LNCaP clone FGC (cell line): ENCODE results near the gene GSTT2.
"Not testable (repeated sequence)": the region's sequence is repeated elsewhere in the genome, so short reads cannot be mapped to it uniquely, and the experiment has no call there.

ENCODE experiments used
- DNase-seq: peaks from one replicate; pipeline ENCODE4 v3.0.0-alpha.2; 2011; ENCODE audit warnings: low read depth
- H3K4me3 ChIP-seq: 2 replicates; pipeline ENCODE4 v1.5.1; 2011; ENCODE audit warnings: mild to moderate bottlenecking, low read depth, low read length, control low read depth
- TF ChIP-seq, protein P1 (sequence below): IDR thresholded peaks from 2 replicates; pipeline ENCODE4 v1.5.1; 2012; ENCODE audit warnings: mild to moderate bottlenecking; ENCODE audit not compliant: control insufficient read depth, insufficient read depth; ENCODE audit errors: extremely low read depth

Gene GSTT2

DNA sequence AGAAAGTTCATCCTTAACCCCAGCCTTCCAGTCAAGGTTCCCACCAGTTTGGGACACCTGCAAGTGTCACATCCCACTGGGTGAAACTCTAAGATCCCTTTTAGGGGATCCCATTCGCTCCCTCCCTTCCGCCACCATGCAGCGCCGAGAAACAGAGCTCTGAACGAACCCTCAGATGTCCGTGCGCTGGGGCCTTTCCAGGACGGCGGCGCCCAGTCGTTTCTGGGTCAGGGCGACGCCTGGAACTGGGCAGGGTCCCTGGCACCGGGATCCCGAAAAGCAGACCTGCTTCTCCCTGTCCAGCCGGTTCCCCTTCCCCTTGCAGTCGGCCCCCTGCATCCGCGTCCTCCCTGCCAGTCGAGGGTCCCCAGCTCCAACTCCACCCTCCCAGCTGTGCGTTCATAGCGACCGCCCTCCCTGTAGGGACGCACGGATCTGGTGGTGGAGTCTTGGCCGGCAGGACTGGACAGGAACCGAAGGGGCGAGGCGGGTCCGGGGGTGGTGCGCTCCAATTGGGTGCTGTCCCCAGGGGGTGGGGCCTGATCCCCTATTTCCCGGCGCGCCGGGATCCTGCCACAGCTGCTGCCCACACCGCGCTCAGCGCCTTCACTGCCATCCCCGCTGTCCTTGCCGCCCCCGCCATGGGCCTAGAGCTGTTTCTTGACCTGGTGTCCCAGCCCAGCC lies at the start of gene GSTT2:
Gene GSTT2 (plus strand): TSS at position 578 of the 684 bp plus-strand sequence.
- DNase-seq, H3K4me3 ChIP-seq: not testable (repeated sequence)

DNA sequence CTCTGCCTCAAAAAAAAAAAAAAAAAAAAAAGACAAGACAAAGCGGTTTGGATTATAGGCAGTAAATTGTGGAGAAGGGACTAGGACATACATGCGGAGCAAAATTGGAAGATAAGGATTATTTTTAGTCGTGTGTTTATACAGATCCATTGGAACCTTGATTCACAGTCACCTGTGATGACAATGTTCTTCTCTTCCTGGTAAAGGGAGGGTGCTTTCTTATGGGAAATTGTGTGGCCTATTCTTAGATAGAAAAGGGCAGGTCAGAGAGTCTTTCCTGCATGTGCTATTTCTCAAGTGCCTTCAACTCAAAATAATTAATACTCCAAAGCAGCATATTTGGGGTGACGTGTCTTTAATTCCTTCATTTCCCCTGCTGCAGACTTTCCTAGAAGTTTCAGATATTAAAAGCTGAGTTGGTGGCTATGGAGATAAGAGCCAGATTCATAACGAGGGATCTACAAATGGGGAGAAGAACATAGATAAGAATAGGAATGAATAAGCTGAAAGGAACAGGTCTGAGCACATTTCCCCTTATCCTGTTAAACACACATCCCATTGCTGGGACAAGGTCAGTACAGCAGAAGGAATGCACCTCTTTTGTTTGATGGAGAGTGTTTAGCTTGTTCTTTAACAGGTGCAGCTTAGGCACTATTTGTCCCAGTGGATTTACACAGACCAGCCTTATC lies 41.5 kb upstream of the GSTT2 start:
- H3K4me3 ChIP-seq, result no peak overlapping the region
- DNase-seq, result peak; percentile 93
- TF ChIP-seq, protein P1, sequence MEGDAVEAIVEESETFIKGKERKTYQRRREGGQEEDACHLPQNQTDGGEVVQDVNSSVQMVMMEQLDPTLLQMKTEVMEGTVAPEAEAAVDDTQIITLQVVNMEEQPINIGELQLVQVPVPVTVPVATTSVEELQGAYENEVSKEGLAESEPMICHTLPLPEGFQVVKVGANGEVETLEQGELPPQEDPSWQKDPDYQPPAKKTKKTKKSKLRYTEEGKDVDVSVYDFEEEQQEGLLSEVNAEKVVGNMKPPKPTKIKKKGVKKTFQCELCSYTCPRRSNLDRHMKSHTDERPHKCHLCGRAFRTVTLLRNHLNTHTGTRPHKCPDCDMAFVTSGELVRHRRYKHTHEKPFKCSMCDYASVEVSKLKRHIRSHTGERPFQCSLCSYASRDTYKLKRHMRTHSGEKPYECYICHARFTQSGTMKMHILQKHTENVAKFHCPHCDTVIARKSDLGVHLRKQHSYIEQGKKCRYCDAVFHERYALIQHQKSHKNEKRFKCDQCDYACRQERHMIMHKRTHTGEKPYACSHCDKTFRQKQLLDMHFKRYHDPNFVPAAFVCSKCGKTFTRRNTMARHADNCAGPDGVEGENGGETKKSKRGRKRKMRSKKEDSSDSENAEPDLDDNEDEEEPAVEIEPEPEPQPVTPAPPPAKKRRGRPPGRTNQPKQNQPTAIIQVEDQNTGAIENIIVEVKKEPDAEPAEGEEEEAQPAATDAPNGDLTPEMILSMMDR, result no peak

DNA sequence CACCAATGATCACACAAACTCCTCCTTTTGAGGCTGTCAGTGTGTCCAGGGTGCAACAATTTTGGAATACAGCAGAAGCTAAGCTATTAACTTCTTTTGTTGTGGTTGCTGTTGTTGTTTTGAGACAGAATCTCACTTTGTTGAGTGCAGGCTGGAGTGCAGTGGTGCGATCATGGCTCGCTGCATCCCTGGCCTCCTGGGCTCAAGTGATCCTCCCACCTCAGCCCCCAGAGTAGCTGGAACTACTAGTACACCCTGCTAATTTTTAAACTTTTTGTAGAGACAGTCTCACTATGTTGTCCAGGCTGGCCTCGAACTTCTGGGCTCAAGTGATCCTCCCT lies 40.9 kb upstream of the GSTT2 start:
- TF ChIP-seq, protein P1, result no peak
- DNase-seq, result no peak

DNA sequence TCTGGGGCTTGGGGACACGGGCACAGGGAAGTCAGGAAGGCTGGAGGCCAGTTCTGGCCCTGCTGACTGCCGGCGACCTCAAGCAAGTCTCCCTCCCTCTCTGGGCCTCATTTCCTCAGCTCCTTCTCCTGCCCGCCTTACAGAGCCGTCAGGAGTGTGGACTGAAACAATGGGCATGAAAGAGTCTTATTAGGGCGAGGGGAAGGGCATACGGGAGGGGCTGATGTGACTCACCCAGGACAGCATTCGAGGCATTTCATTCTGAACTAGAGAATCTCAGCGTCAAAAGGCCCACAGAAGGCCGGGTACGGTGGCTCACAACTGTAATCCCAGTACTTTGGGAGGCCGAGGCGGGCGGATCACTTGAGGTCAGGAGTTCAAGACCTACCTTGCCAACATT lies 39.8 kb upstream of the GSTT2 start:
- DNase-seq, H3K4me3 ChIP-seq: not testable (repeated sequence)

More for the DNA sequence above, 40.9 kb upstream of the GSTT2 start:
- H3K4me3 ChIP-seq, result no peak overlapping the region

DNA sequence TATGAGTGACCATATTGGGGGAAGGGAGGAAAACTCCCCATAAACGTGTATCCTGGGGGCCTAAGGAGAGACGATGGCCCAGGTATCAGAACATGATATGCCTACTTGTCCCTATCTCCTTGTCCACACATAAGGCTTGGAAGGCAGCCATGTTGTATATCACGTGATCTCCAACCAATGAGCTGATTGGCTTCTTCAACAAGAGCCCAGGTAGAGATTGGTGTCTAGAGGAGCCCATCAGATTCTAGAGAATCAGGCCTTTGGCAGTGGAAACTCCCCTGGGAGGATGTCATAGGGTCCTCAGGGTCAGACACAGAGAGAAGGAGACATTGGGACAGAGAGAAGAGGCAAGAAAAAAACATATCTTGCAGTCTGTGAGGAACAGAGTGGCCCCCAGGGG lies 32.5 kb upstream of the GSTT2 start:
- not testable (repeated sequence) for H3K4me3 ChIP-seq, DNase-seq

DNA sequence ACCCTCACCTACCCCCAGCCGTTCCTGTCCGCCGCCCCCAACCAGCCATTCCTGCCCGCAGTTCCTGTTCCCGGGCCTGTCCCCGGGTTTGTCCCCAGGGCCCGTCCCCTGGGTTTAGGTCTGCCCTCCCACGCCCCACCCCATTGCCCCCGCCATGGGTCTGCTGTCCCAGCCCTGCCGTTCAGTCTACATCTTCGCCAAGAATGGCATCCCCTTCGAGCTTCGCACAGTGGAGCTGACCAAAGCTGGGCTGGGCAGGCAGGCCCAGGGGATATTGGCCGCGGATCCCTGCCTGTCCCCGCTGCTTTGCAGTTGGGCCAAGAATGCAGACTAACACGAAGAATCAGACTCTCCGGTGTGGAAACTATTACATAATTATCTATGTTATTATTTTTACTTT lies 30.2 kb upstream of the GSTT2 start:
- not testable (repeated sequence) for H3K4me3 ChIP-seq, DNase-seq

DNA sequence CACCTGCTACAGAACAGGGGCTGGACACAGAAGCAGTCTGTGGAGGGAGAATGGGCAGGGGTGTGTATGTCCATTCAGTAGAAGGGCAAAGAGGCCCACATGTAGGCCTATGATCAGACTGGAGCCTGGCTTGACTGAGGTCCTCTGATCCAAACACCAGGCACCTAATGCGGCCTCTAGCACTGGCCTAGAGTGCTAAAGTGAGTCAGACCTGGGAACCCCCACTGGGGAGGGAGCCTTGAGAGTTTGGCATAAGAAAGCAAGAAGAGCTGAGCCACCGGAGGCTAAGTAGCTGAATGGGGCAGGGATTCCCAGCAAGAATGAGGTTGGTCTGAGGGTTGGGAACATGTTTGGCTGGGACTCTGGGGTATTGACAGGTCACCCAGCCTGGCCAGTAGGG lies 28.6 kb upstream of the GSTT2 start:
- not testable (repeated sequence) for H3K4me3 ChIP-seq, DNase-seq

DNA sequence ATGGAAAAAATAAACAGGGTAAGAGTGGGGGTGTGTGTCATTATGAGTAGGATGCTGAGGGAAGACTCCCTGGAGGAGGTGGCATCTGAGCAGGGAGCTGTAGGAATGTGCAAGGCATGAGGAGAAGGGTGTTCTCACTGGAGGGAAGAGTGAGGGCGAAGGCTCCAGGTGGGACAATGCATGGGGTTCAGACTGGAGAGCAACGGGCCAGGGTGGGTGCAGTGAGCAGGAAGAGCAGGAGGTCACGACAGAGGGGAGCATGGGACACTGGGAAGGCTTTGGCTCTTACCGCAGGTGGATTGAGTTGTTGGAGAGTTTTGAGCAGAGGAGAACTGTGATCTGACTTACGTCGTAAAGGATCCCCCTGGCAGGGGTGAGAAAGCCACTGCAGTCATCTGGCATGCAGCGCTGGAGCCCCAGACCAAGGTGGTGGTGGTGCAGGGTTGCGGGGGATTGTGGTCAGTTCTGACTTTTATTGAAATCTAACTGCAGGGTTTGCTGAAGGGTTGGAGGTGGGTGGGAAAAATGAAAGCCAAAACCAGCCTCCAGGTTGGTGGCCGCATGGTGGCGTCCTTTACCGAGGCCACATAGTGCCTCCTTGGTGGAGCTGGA lies 27.0 kb upstream of the GSTT2 start:
- not testable (repeated sequence) for DNase-seq

DNA sequence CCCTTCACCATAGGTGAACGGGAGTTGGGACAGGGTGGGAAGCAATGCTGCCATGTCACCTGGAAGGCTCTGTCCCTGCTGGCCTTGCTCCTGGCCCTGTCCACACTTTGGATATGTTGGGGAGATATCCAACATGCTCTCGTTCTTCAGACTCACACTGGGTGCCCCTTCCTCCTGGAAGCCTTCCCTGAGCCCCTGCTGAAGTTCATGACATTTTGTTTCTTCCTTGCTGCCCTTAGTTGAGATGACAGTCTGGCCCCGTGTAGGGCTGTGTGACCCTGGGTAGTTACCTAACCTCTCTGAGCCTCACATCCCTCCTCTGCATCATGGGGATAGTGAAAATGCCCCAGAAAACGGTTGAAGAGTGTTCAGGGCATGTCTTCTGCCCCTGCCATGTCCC lies 26.4 kb upstream of the GSTT2 start:
- DNase-seq, H3K4me3 ChIP-seq: not testable (repeated sequence)

More for the DNA sequence above, 27.0 kb upstream of the GSTT2 start:
- H3K4me3 ChIP-seq, result not testable (repeated sequence)

DNA sequence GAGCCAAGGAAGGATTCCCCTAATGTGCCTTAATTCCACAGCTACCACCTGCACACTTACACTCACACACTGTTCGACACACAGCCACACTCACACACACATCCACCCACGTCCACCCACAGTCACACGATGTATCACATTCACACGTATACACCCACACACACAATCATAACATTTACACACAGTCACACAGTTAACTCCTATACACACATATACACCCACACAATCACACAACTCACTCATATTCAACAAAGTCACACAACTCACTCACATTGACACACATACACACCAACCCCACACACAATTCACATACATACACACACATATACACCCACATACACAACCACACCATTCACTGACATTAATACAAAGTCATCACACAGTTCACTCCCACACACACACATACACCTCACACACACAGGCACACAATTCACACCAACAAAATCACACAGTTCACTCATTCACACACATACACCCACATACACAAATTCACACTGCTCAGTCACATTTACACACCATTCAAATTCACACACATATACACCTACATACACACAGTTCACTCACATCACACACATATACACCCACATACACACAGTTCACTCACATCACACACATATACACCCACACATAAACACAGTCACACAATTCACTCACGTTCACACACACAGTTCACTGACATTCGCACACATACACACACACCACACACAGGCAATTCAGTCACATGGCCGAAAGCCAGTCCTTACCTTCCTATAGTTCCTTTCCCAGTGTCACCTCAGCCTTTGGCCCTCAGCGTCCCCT lies 25.5 kb upstream of the GSTT2 start:
- H3K4me3 ChIP-seq, result not testable (repeated sequence)

DNA sequence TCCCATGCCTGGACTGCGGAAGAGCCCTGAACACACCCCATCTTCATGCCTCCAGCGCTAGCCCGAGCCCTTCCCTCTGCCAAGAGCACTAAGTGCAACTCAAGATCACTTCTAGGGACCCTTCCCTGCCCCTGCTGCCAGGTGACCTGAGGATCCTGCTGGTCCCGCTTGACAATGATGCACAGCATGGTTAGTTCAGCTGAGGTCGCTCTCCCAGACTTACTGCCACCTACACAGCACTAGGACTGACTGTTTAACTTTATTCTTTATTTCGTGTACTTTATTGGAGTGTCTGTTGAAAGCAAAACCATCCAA lies 25.0 kb upstream of the GSTT2 start:
- DNase-seq, H3K4me3 ChIP-seq: not testable (repeated sequence)

More for the DNA sequence above, 25.5 kb upstream of the GSTT2 start:
- DNase-seq, result not testable (repeated sequence)

DNA sequence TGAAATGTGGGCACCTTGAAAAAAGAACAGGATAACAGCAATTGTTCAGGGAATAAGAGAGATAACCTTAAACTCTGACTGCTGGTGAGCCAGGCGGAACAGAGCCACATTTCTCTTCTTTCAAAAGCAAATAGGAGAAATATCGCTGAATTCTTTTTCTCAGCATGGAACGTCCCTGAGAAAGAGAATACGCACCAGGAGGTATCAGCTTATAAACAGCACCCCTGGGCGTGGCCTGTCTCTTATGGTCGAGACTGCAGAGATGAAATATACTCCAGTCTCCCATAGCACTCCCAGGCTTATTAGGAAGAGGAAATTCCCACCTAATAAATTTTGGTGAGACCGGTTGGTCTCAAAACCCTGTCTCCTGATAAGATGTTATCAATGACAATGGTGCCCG lies 24.0 kb upstream of the GSTT2 start:
- DNase-seq, H3K4me3 ChIP-seq: not testable (repeated sequence)
